A549 (cell line): Measurements from ENCODE around the gene UBE2E1. TPM values are rescaled to one million over a fixed set of nuclear protein-coding genes. Genes with fewer than 3 reads are reported as not detected.

ENCODE experiments used
- ATAC-seq, 2 experiments: fragments of 200-7000 bp in 1 of 2; fragments of >200 bp in 1 of 2; cut with Nextera tagmentation in 1 of 2; cut with Tn5 transposase in 1 of 2; 3 replicates each; pipeline versions ENCODE4 v1.8.0 to v1.9.1; 2018 to 2020; ENCODE audit warnings: mild to moderate bottlenecking in 1 of 2, moderate library complexity in 1 of 2
- CTCF ChIA-PET: fragments of 300-600 bp; sonication (Branson Sonifier 250); formaldehyde crosslinking; extraction: SDS; loops from one replicate; lab custom pipeline; 2021; ENCODE audit warnings: antibody characterized with exemption, inconsistent platforms; lab: Yijun Ruan, JAX
- POLR2A ChIA-PET: fragments of 350-600 bp; formaldehyde crosslinking; extraction: SDS; loops from one replicate; lab custom pipeline; 2021; ENCODE audit warnings: antibody characterized with exemption, inconsistent platforms; lab: Yijun Ruan, JAX
- DNase-seq, 2 experiments: peaks; one replicate each; pipeline versions ENCODE4 v3.0.0 to v3.0.0-alpha.2; 2011 to 2016; ENCODE audit warnings: low read depth in 1 of 2, low spot score in 1 of 2
- FAIRE-seq: peaks from 2 replicates; lab custom pipeline; 2011; peaks lifted over from hg19 to GRCh38; lab: Jason Lieb, UNC
- H3K27ac ChIP-seq, 2 experiments: fragments of >200 bp; sonication (Bioruptor Twin); formaldehyde crosslinking; 3 replicates each; pipeline ENCODE4 v1.5.1; 2016 to 2017
- H3K4me1 ChIP-seq: fragments of >200 bp; sonication (Bioruptor Twin); formaldehyde crosslinking; 3 replicates; pipeline ENCODE4 v1.6.1; 2016
- H3K4me2 ChIP-seq: fragments of >200 bp; sonication (Bioruptor Twin); formaldehyde crosslinking; 3 replicates; pipeline ENCODE4 v1.6.1; 2016
- H3K4me3 ChIP-seq: fragments of >200 bp; sonication (Bioruptor Twin); formaldehyde crosslinking; 3 replicates; pipeline ENCODE4 v1.5.1; 2016
- H3K9me3 ChIP-seq: fragments of >200 bp; sonication (Bioruptor Twin); formaldehyde crosslinking; 3 replicates; pipeline ENCODE4 v1.6.1; 2016
- EHMT2 ChIP-seq: fragments of 200-600 bp; sonication (generic); IDR thresholded peaks from 2 replicates; pipeline ENCODE4 v1.6.1; 2016; ENCODE audit warnings: antibody characterized with exemption, low read depth, mild to moderate bottlenecking, moderate library complexity
- FOSL2 ChIP-seq, 2 experiments: fragments of 450-650 bp in 1 of 2; fragments of >200 bp in 1 of 2; sonication (Bioruptor Twin) in 1 of 2; formaldehyde crosslinking; IDR thresholded peaks; 2 replicates each; pipeline versions ENCODE4 v1.5.0 to v1.6.1; 2016 to 2020; ENCODE audit warnings: mild to moderate bottlenecking in 1 of 2, moderate library complexity in 1 of 2
- FOXS1 ChIP-seq: fragments of 250-450 bp; sonication (Bioruptor Pico); IDR thresholded peaks from 2 replicates; pipeline ENCODE4 v1.5.0; 2020; ENCODE audit warnings: mild to moderate bottlenecking, moderate library complexity
- JUNB ChIP-seq: fragments of >200 bp; sonication (Bioruptor Twin); formaldehyde crosslinking; IDR thresholded peaks from 2 replicates; pipeline ENCODE4 v1.6.1; 2016
- MAFK ChIP-seq: fragments of 450-650 bp; IDR thresholded peaks from 2 replicates; pipeline ENCODE4 v1.6.1; 2014; ENCODE audit not compliant: partially characterized antibody
- RFX5 ChIP-seq: fragments of 450-650 bp; IDR thresholded peaks from 2 replicates; pipeline ENCODE4 v1.7.1; 2014; ENCODE audit warnings: antibody characterized with exemption, mild to moderate bottlenecking, moderate library complexity
- RNF2 ChIP-seq: fragments of 200-600 bp; sonication (generic); IDR thresholded peaks from 2 replicates; pipeline ENCODE4 v1.6.1; 2016; ENCODE audit warnings: low read depth, mild to moderate bottlenecking, antibody characterized with exemption, moderate library complexity, borderline replicate concordance
- ZSCAN20 ChIP-seq: fragments of 250-450 bp; sonication (Bioruptor Pico); IDR thresholded peaks from 2 replicates; pipeline ENCODE4 v1.8.0; 2022; ENCODE audit warnings: mild to moderate bottlenecking, moderate library complexity
- WGBS: methylation state at CpG from one replicate; pipeline ENCODE4 v1.1.6; 2017; ENCODE audit errors: missing lambda C conversion rate; 5-methylcytosine and 5-hydroxymethylcytosine counted together
- polyA plus RNA-seq, 4 experiments: library from polyadenylated mRNA; depleted of rRNA in 3 of 4; stranded (reverse); fragments of >200 nt; fragmentation: RNase III in 1 of 4; extraction: RNeasy Plus Mini Kit Qiagen cat#74134 plus additional on column Dnase treatment in 1 of 4; gene quantifications; 2 replicates in 3 of 4; 3 replicates in 1 of 4; pipeline ENCODE4 v1.2.3, GENCODE V29; 2011 to 2017
- TF ChIP-seq, protein P1 (sequence below): fragments of >200 bp; sonication (Bioruptor Twin); formaldehyde crosslinking; IDR thresholded peaks from 3 replicates; pipeline ENCODE4 v1.5.1; 2016
- TF ChIP-seq, protein P2 (sequence below): IDR thresholded peaks from 2 replicates; pipeline ENCODE4 v1.6.1; 2012; ENCODE audit warnings: low read depth, borderline replicate concordance
- TF ChIP-seq, protein P3 (sequence below): fragments of 250-450 bp; sonication (Bioruptor Pico); IDR thresholded peaks from 2 replicates; pipeline ENCODE4 v1.5.0; 2021; ENCODE audit warnings: mild to moderate bottlenecking, moderate library complexity, borderline replicate concordance
- TF ChIP-seq, protein P4 (sequence below): fragments of 150-350 bp; IDR thresholded peaks from 2 replicates; pipeline ENCODE4 v1.6.1; 2014; ENCODE audit warnings: low read depth, mild to moderate bottlenecking, low read length

UBE2E1 gene
- polyA plus RNA-seq, 2 of the 4 experiments (the other 2 are of a cell fraction): 151 to 198 TPM

DNA sequence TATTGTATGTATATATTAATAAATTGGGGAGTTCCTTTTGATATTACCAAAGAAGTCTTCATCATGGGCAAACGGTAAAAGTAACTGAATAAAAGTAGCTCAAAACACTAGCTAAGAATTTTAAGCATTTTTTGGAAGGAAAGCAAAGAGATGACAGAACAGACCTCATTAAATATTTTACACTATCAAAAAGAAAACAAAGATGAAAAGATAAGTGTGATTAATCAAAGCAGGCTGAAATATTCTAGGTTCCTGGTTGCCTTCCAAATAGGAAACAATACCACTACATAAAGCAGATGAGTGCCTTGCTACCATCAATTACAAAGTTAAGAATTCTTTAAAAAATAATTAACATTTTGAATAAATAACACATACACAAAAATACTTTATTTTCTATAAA, 107.4 kb downstream of the UBE2E1 start (continued):
- TF ChIP-seq, protein P1, sequence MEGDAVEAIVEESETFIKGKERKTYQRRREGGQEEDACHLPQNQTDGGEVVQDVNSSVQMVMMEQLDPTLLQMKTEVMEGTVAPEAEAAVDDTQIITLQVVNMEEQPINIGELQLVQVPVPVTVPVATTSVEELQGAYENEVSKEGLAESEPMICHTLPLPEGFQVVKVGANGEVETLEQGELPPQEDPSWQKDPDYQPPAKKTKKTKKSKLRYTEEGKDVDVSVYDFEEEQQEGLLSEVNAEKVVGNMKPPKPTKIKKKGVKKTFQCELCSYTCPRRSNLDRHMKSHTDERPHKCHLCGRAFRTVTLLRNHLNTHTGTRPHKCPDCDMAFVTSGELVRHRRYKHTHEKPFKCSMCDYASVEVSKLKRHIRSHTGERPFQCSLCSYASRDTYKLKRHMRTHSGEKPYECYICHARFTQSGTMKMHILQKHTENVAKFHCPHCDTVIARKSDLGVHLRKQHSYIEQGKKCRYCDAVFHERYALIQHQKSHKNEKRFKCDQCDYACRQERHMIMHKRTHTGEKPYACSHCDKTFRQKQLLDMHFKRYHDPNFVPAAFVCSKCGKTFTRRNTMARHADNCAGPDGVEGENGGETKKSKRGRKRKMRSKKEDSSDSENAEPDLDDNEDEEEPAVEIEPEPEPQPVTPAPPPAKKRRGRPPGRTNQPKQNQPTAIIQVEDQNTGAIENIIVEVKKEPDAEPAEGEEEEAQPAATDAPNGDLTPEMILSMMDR: no peak
- TF ChIP-seq JUNB (no peak), FOXS1 (no peak), FOSL2 (IDR thresholded peaks at IDR 0.05) (no peak), FOSL2 (CRISPR knock-in tag; IDR thresholded peaks at IDR 0.05) (no peak), MAFK (no peak), EHMT2 (no peak)
- TF ChIP-seq, protein P2, sequence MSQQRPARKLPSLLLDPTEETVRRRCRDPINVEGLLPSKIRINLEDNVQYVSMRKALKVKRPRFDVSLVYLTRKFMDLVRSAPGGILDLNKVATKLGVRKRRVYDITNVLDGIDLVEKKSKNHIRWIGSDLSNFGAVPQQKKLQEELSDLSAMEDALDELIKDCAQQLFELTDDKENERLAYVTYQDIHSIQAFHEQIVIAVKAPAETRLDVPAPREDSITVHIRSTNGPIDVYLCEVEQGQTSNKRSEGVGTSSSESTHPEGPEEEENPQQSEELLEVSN: no peak
- TF ChIP-seq, protein P3, sequence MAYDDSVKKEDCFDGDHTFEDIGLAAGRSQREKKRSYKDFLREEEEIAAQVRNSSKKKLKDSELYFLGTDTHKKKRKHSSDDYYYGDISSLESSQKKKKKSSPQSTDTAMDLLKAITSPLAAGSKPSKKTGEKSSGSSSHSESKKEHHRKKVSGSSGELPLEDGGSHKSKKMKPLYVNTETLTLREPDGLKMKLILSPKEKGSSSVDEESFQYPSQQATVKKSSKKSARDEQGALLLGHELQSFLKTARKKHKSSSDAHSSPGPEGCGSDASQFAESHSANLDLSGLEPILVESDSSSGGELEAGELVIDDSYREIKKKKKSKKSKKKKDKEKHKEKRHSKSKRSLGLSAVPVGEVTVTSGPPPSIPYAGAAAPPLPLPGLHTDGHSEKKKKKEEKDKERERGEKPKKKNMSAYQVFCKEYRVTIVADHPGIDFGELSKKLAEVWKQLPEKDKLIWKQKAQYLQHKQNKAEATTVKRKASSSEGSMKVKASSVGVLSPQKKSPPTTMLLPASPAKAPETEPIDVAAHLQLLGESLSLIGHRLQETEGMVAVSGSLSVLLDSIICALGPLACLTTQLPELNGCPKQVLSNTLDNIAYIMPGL (CRISPR knock-in tag): no peak

DNA sequence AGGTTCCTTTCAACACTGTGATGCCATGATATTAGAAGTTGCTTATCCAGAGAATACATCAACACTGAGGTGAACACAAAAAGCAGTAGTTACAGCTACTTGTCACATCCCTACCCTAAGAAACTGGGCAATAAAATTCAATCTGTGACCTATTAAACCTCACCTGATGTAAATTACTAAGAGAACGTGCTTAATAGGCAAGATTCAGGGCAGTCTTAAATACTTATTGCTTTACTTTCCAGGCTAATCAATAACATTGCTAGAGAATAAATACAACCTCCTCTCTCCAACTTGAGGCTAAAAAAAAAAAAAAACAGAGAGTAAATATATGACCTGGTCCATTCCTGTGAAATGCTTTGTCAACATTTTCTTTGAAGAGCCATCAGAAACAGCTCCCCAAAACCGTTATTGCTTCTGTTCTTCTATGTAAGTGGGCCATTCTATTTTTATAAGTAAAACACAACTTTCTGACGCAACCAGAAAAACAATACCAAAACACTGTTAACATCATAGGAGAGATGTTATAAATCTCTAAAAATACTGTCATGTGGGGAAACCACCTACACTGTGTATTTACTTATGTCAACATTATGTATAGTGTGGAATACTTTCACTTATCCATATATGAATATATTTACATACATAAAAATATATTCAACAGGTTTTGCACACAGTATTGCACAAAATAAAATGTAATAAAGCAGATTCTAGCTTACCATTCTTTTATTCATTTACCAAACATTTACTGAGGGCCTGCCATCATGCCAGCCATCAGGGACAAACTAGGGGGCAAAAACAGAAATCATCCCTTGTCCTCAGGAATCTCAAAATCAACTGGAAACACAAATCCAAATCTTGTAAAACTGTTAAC, 108.4 kb downstream of the UBE2E1 start:
- ATAC-seq (no peak), FAIRE-seq (no peak), DNase-seq (no peak)
- Histone ChIP-seq H3K4me2 (peak overlapping the region; percentile 15; the same call in 1 of the 3 replicates), H3K9me3 (no peaks in the 10 kb centered on the region), H3K27ac (no peak overlapping the region), H3K4me1 (peaks cover 27% of the 10 kb centered on the region), H3K4me3 (no peak overlapping the region)
- ChIA-PET POLR2A (interaction anchor here (0.7 kb wide), 1 partner anchor 66 kb away, joined by 4 read pairs; no protein-coding TSS in a partner anchor), CTCF (interaction anchor here (0.6 kb wide), 1 partner anchor 208 kb away, joined by 3 read pairs; no protein-coding TSS in a partner anchor)
- WGBS: 77% methylated on average over 3 of the region's 3 CpGs
- peak; percentile 22 for TF ChIP-seq MAFK
- TF ChIP-seq, protein P4, sequence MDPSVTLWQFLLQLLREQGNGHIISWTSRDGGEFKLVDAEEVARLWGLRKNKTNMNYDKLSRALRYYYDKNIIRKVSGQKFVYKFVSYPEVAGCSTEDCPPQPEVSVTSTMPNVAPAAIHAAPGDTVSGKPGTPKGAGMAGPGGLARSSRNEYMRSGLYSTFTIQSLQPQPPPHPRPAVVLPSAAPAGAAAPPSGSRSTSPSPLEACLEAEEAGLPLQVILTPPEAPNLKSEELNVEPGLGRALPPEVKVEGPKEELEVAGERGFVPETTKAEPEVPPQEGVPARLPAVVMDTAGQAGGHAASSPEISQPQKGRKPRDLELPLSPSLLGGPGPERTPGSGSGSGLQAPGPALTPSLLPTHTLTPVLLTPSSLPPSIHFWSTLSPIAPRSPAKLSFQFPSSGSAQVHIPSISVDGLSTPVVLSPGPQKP: no peak
- TF ChIP-seq RNF2: no peak
- TF ChIP-seq ZSCAN20 (CRISPR knock-in tag): no peak

DNA sequence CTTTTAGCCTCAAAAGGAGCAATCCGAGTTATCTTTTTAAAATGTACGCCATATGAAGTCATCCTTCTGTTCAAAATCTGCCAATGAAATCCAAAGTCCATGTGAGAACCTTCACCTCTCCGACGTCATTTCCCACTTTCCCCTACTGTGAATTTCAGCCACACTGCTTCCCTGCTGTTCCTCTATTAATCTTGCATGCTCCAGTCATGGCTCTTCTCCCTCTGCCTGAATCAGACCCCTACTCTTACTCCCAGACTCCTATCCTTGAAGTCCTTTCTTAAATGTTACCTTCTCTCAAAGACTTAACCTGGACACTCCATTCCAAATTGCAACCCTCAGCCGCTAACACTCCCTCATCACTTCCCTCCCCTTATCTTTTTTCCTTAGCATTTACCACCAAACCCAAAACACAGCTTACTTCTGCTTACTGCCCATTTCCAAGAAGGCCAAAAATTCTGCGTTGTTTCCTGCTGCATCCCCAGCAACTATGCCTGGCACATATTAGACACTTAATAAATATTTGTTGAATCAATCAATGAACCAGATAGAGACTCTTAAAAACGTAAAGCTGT, 109.9 kb downstream of the UBE2E1 start:
- POLR2A ChIA-PET: interaction anchor here (0.6 to 2.2 kb wide), 3 partner anchors 10 to 82 kb away, joined by 7 to 49 read pairs (median 13); no protein-coding TSS in a partner anchor
- no peak for FAIRE-seq
- H3K4me2 ChIP-seq: peak overlapping the region; percentile 87
- TF ChIP-seq RFX5: no peak
- TF ChIP-seq, all 56 proteins: peak for 0
- H3K9me3 ChIP-seq: no peaks in the 10 kb centered on the region
- DNase-seq (no peak), ATAC-seq (no peak)
- H3K4me3 ChIP-seq: peak overlapping the region; percentile 91
- H3K4me1 ChIP-seq: peaks cover 41% of the 10 kb centered on the region
- 72% methylated on average over 7 of the region's 7 CpGs for WGBS
- peak overlapping the region; percentile 79 to 99; a peak in 4 of 6 replicates for H3K27ac ChIP-seq
- CTCF ChIA-PET: interaction anchor here (1.4 to 3.2 kb wide), 2 partner anchors 27 to 43 kb away, joined by 3 to 7 read pairs; no protein-coding TSS in a partner anchor
